Transverse colon (tissue), 4 donors: ENCODE results near the gene BHLHE41. TPM values are rescaled to one million over a fixed set of nuclear protein-coding genes. Genes with fewer than 3 reads are reported as not detected.

Source experiments
- DNase-seq: peaks from one replicate; pipeline ENCODE4 v3.0.0-alpha.2; 2019
- H3K27ac ChIP-seq, 4 donors: fragments of 200-600 bp; sonication (generic); 2 replicates each; pipeline ENCODE4 v1.5.1; 2016 to 2018; ENCODE audit warnings: inconsistent platforms in 4 of 4
- H3K27me3 ChIP-seq: fragments of 200-600 bp; sonication (generic); 2 replicates; pipeline ENCODE4 v1.5.1; 2017; ENCODE audit warnings: inconsistent platforms
- H3K36me3 ChIP-seq, 4 donors: fragments of 200-600 bp; sonication (generic); 2 replicates each; pipeline ENCODE4 v1.5.1; 2017 to 2019; ENCODE audit warnings: inconsistent platforms in 4 of 4
- H3K4me1 ChIP-seq, 4 donors: fragments of 200-600 bp; sonication (generic); 2 replicates each; pipeline ENCODE4 v1.5.1; 2017 to 2020; ENCODE audit warnings: inconsistent platforms in 4 of 4
- H3K4me3 ChIP-seq, 4 donors: fragments of 200-600 bp; sonication (generic); 1 replicate in 1 of 4; 2 replicates in 3 of 4; pipeline versions ENCODE4 v1.5.1 to v1.6.1; 2017 to 2019; ENCODE audit warnings: inconsistent platforms in 4 of 4
- H3K9me3 ChIP-seq, 2 donors: fragments of 200-600 bp; sonication (generic); 2 replicates each; pipeline ENCODE4 v1.5.1; 2017 to 2019; ENCODE audit warnings: inconsistent platforms in 2 of 2
- CTCF ChIP-seq, 5 experiments: fragments of 200-600 bp in 3 of 5; fragments of 450-650 bp in 2 of 5; sonication (generic) in 3 of 5; IDR thresholded peaks; 1 replicate in 2 of 5; 2 replicates in 3 of 5; pipeline ENCODE4 v1.5.1; 2016 to 2017; ENCODE audit warnings: antibody characterized with exemption in 5 of 5, inconsistent platforms in 3 of 5, mild to moderate bottlenecking in 2 of 5, moderate library complexity in 1 of 5
- EP300 ChIP-seq: sonication (generic); formaldehyde crosslinking; IDR thresholded peaks from one replicate; pipeline ENCODE4 v1.6.1; 2017; ENCODE audit warnings: antibody characterized with exemption, low read depth
- POLR2A ChIP-seq: fragments of 450-650 bp; IDR thresholded peaks from one replicate; pipeline ENCODE4 v1.6.1; 2016; ENCODE audit warnings: antibody characterized with exemption, mild to moderate bottlenecking, moderate library complexity
- POLR2AphosphoS5 ChIP-seq, 3 donors: sonication (generic); formaldehyde crosslinking; IDR thresholded peaks; one replicate each; pipeline ENCODE4 v1.6.1; 2016; ENCODE audit warnings: antibody characterized with exemption in 3 of 3
- WGBS, 2 donors: methylation state at CpG; one replicate each; pipeline ENCODE4 v1.1.5; 2018; ENCODE audit warnings: low coverage in 1 of 2; 5-methylcytosine and 5-hydroxymethylcytosine counted together
- in situ Hi-C, 4 donors: fragments of 200-750 bp; cut with MboI; loops; one replicate each; pipeline versions ENCODE4 v1.15.0 to v1.15.1; 2017; ENCODE audit warnings: low sequenced_read_pairs in 3 of 4, low pct_ligation_motif_present in 1 of 4, low pct_unique_long_range_greater_than_20kb in 1 of 4
- intact Hi-C: fragments of 100-400 bp; cut with DNase I; formaldehyde crosslinking; loops from one replicate; pipeline ENCODE4 v1.15.1; 2023; ENCODE audit warnings: low total_unique reads
- total RNA-seq, 4 donors: library from RNA; depleted of rRNA; stranded (reverse); fragments of >200 nt; gene quantifications; one replicate each; pipeline ENCODE4 v1.1.0, GENCODE V29; 2016

Gene BHLHE41
- total RNA-seq, 4 donors from 2014 or later: 12.2 to 22.8 (median 18.1) TPM; not detected in 1

GRCh38 chr12:26126340-26127284 is 1.8 kb upstream of the BHLHE41 start:
- peak; percentile 38 to 67 (median 58) for TF ChIP-seq POLR2AphosphoS5 (IDR thresholded peaks at IDR 0.05)
- TF ChIP-seq CTCF (IDR thresholded peaks at IDR 0.05): peak in 3 of 5 experiments; percentile 7 to 21 (median 11)
- no peak for TF ChIP-seq EP300
- TF ChIP-seq POLR2A: peak; percentile 29
- Histone ChIP-seq H3K4me3 (peak overlapping the region; percentile 25 to 72 (median 49)), H3K9me3 (no peaks in the 10 kb centered on the region), H3K27me3 (peaks cover 36% of the 10 kb centered on the region), H3K27ac (peak overlapping the region; percentile 86 to 96 (median 90)), H3K36me3 (no peaks in the 10 kb centered on the region), H3K4me1 (peaks cover 6 to 41% (median 26%) of the 10 kb centered on the region in 4 donors)
- DNase-seq: peak; percentile 87
- intact Hi-C loops: no loop called here
- in situ Hi-C loops: no loop called here
- 5 to 34% methylated on average over 8 to 56 of the region's 60 CpGs for WGBS, 2 donors

GRCh38 chr12:26125400-26126339 is 833 bp upstream of the BHLHE41 start:
- H3K36me3 ChIP-seq: no peaks in the 10 kb centered on the region
- peak; percentile 83 for DNase-seq
- peaks cover 6 to 46% (median 26%) of the 10 kb centered on the region in 4 donors for H3K4me1 ChIP-seq
- H3K27ac ChIP-seq: peak overlapping the region; percentile 86 to 96 (median 90)
- in situ Hi-C loops (no loop called here), intact Hi-C loops (no loop called here)
- peak overlapping the region; percentile 25 to 72 (median 49) for H3K4me3 ChIP-seq
- H3K27me3 ChIP-seq: peaks cover 45% of the 10 kb centered on the region
- TF ChIP-seq EP300: no peak
- TF ChIP-seq POLR2A: peak; percentile 88
- TF ChIP-seq POLR2AphosphoS5 (IDR thresholded peaks at IDR 0.05): peak; percentile 24 to 85 (median 78)
- no peak for TF ChIP-seq CTCF (IDR thresholded peaks at IDR 0.05)
- WGBS, 2 donors: 2% methylated on average over 33 of the region's 66 CpGs; no CpG with 5 or more reads in 1 of the 2 donors
- no peaks in the 10 kb centered on the region for H3K9me3 ChIP-seq

- Histone ChIP-seq H3K4me1 (peaks cover 11 to 53% (median 26%) of the 10 kb centered on the region in 4 donors), H3K36me3 (no peaks in the 10 kb centered on the region), H3K27ac (peak overlapping the region; percentile 86 to 96 (median 90)), H3K27me3 (peaks cover 49% of the 10 kb centered on the region), H3K9me3 (no peaks in the 10 kb centered on the region), H3K4me3 (peak overlapping the region; percentile 25 to 72 (median 56))
- TF ChIP-seq CTCF (IDR thresholded peaks at IDR 0.05) (peak in 1 of 5 experiments; percentile 2), POLR2A (no peak), EP300 (no peak)
- in situ Hi-C loops: loop anchor here in 3 of 4 donors (25.0 kb wide), 2 partner anchors 289 to 514 kb away; no protein-coding TSS in a partner anchor
- intact Hi-C loops: loop anchor here (5.0 kb wide), 1 partner anchor 74 kb away; the partner anchor contains the start of gene SSPN
- DNase-seq: no peak
- 11 to 15% methylated on average over 5 to 8 of the region's 8 CpGs for WGBS, 2 donors
Measured at GRCh38 chr12:26123482-26123980, 1.3 kb downstream of the BHLHE41 start.
